HCT116 (cell line): ENCODE results near the gene CDH2. TPM values are rescaled to one million over a fixed set of nuclear protein-coding genes. Genes with fewer than 3 reads are reported as not detected.

Experiments
- ATAC-seq: fragments of 200-7000 bp; cut with Tn5 transposase; 2 replicates; pipeline ENCODE4 v1.9.1; 2020; ENCODE audit warnings: mild to moderate bottlenecking, moderate library complexity
- BruUV-seq: library from RNA; stranded (reverse); fragments of 400-500 nt; replicated peaks from 2 replicates; lab custom pipeline; 2021; lab: Mats Ljungman, UMichigan
- CTCF ChIA-PET: fragments of 300-600 bp; sonication (Branson Sonifier 250); formaldehyde crosslinking; loops from one replicate; lab custom pipeline; 2021; ENCODE audit warnings: antibody characterized with exemption; lab: Charles Lee
- POLR2A ChIA-PET: fragments of 300-600, 350-600 bp; sonication (Branson Sonifier 250); formaldehyde crosslinking; loops from one replicate; lab custom pipeline; 2021; ENCODE audit warnings: antibody characterized with exemption; lab: Charles Lee
- RAD21 ChIA-PET, 2 experiments: fragments of 300-600 bp; sonication (Branson Sonifier 250); formaldehyde crosslinking; loops; one replicate each; lab custom pipeline; 2023; ENCODE audit warnings: low total read pairs in 2 of 2; ENCODE audit not compliant: uncharacterized antibody in 2 of 2, unreplicated experiment in 2 of 2, low non-redundant PET in 1 of 2; lab: Charles Lee
- DNase-seq: peaks from one replicate; pipeline ENCODE4 v3.0.0-alpha.2; 2010; ENCODE audit warnings: low read depth, low spot score
- H2AFZ ChIP-seq: fragments of 200-600 bp; shearing (Covaris generic), sonication (generic); 2 replicates; pipeline ENCODE4 v1.6.1; 2017; ENCODE audit warnings: low read depth, mixed run types, mixed read lengths, antibody characterized with exemption, low read length; ENCODE audit not compliant: poor library complexity, severe bottlenecking
- H3K27ac ChIP-seq: 2 replicates; pipeline ENCODE4 v1.5.1; 2012; ENCODE audit warnings: low read depth, low read length
- H3K27me3 ChIP-seq: fragments of 200-600 bp; sonication (generic); 2 replicates; pipeline ENCODE4 v1.6.1; 2016; ENCODE audit warnings: mixed run types, low read length, mixed read lengths; ENCODE audit not compliant: insufficient read depth
- H3K36me3 ChIP-seq, 2 experiments: fragments of 200-500 bp in 1 of 2; fragments of 200-600 bp in 1 of 2; sonication (Bioruptor generic) in 1 of 2; sonication (generic) in 1 of 2; 2 replicates each; pipeline versions ENCODE4 v1.5.1 to v1.6.1; 2014 to 2016; ENCODE audit warnings: low read length in 2 of 2, inconsistent platforms in 1 of 2, mixed read lengths in 1 of 2, mixed run types in 1 of 2; ENCODE audit not compliant: insufficient read depth in 2 of 2, control insufficient read depth in 1 of 2
- H3K4me1 ChIP-seq, 2 experiments: fragments of 200-600 bp in 1 of 2; sonication (generic) in 1 of 2; 2 replicates each; pipeline versions ENCODE4 v1.5.1 to v1.6.1; 2012 to 2017; ENCODE audit warnings: low read length in 2 of 2, inconsistent platforms in 1 of 2, mild to moderate bottlenecking in 1 of 2, mixed read lengths in 1 of 2, mixed run types in 1 of 2, moderate library complexity in 1 of 2; ENCODE audit not compliant: insufficient read depth in 2 of 2, control insufficient read depth in 1 of 2
- H3K4me2 ChIP-seq: fragments of 200-600 bp; sonication (generic); 2 replicates; pipeline ENCODE4 v1.6.1; 2017; ENCODE audit warnings: mixed run types, low read length, mixed read lengths
- H3K4me3 ChIP-seq, 2 experiments: fragments of 200-600 bp in 1 of 2; sonication (generic) in 1 of 2; replicated peaks in 1 of 2; 2 replicates each; pipeline ENCODE4 v1.5.1; 2011 to 2016; ENCODE audit warnings: low read length in 2 of 2, control low read depth in 1 of 2, low read depth in 1 of 2, mild to moderate bottlenecking in 1 of 2, mixed read lengths in 1 of 2, mixed run types in 1 of 2
- H3K79me2 ChIP-seq: fragments of 200-600 bp; sonication (generic); 2 replicates; pipeline ENCODE4 v1.6.1; 2017; ENCODE audit warnings: mild to moderate bottlenecking, mixed run types, low read length, moderate library complexity, mixed read lengths; ENCODE audit not compliant: insufficient read depth
- H3K9ac ChIP-seq: fragments of 200-600 bp; sonication (generic); 2 replicates; pipeline ENCODE4 v1.6.1; 2016; ENCODE audit warnings: low read length, mixed read lengths
- H3K9me2 ChIP-seq: fragments of 200-600 bp; sonication (generic), shearing (Covaris generic); 2 replicates; pipeline ENCODE4 v1.6.1; 2017; ENCODE audit warnings: mixed run types, mild to moderate bottlenecking, moderate library complexity; ENCODE audit not compliant: insufficient read depth
- H3K9me3 ChIP-seq, 2 experiments: fragments of 200-500 bp in 1 of 2; fragments of 200-600 bp in 1 of 2; sonication (Bioruptor generic) in 1 of 2; sonication (generic) in 1 of 2; 2 replicates each; pipeline ENCODE4 v1.6.1; 2014 to 2017; ENCODE audit warnings: low read length in 2 of 2, mixed read lengths in 2 of 2, inconsistent platforms in 1 of 2, low read depth in 1 of 2, mild to moderate bottlenecking in 1 of 2, mixed run types in 1 of 2, moderate library complexity in 1 of 2; ENCODE audit not compliant: control insufficient read depth in 1 of 2, insufficient read depth in 1 of 2
- H4K20me1 ChIP-seq: fragments of 200-600 bp; sonication (generic), shearing (Covaris generic); 2 replicates; pipeline ENCODE4 v1.6.1; 2017; ENCODE audit warnings: mixed run types, mild to moderate bottlenecking, moderate library complexity; ENCODE audit not compliant: insufficient read depth
- CBX3 ChIP-seq: IDR thresholded peaks from 2 replicates; pipeline ENCODE4 v1.6.1; 2012; ENCODE audit warnings: low read depth
- CEBPB ChIP-seq: IDR thresholded peaks from 2 replicates; pipeline ENCODE4 v1.6.1; 2012; ENCODE audit warnings: low read depth
- EGR1 ChIP-seq: IDR thresholded peaks from 2 replicates; pipeline ENCODE4 v1.6.1; 2012; ENCODE audit warnings: low read depth
- ELF1 ChIP-seq: IDR thresholded peaks from 2 replicates; pipeline ENCODE4 v1.6.1; 2012; ENCODE audit warnings: low read depth, borderline replicate concordance
- EZH2 ChIP-seq: fragments of 200-600 bp; sonication (generic); IDR thresholded peaks from 2 replicates; pipeline ENCODE4 v1.6.1; 2017; ENCODE audit warnings: antibody characterized with exemption, mixed run types
- EZH2phosphoT487 ChIP-seq: fragments of 200-600 bp; IDR thresholded peaks from 2 replicates; pipeline ENCODE4 v1.6.1; 2018; ENCODE audit warnings: antibody characterized with exemption, borderline replicate concordance
- FOSL1 ChIP-seq: IDR thresholded peaks from 2 replicates; pipeline ENCODE4 v1.6.1; 2012; ENCODE audit warnings: low read depth
- JUND ChIP-seq: IDR thresholded peaks from 2 replicates; pipeline ENCODE4 v1.6.1; 2012
- POLR2AphosphoS5 ChIP-seq: IDR thresholded peaks from 2 replicates; pipeline ENCODE4 v1.6.1; 2011; ENCODE audit warnings: mild to moderate bottlenecking, low read depth, low read length, moderate library complexity
- RAD21 ChIP-seq: IDR thresholded peaks from 2 replicates; pipeline ENCODE4 v1.6.1; 2012; ENCODE audit warnings: low read depth, mild to moderate bottlenecking
- ZNF274 ChIP-seq: fragments of 200-500 bp; sonication (Bioruptor generic); IDR thresholded peaks from 2 replicates; pipeline ENCODE4 v1.6.1; 2014; ENCODE audit warnings: mild to moderate bottlenecking, low read depth, low read length, inconsistent platforms
- intact Hi-C: fragments of 100-400 bp; cut with micrococcal nuclease; formaldehyde crosslinking; loops from 2 replicates; pipeline ENCODE4 v1.10.0; 2022
- total RNA-seq: library from RNA; stranded (reverse); gene quantifications from one replicate; pipeline ENCODE4 v1.2.1, GENCODE V29; 2021; ENCODE audit not compliant: unreplicated experiment
- TF ChIP-seq, protein P1 (sequence below): IDR thresholded peaks from 2 replicates; pipeline ENCODE4 v1.6.1; 2012; ENCODE audit warnings: low read depth
- TF ChIP-seq, protein P2 (sequence below), 3 experiments: fragments of 200-600 bp in 1 of 3; sonication (generic) in 1 of 3; IDR thresholded peaks in 2 of 3; conservative IDR thresholded peaks in 1 of 3; 2 replicates each; pipeline ENCODE4 v1.5.1; 2012 to 2017; ENCODE audit warnings: low read depth in 2 of 3, low read length in 2 of 3, antibody characterized with exemption in 1 of 3, borderline replicate concordance in 1 of 3, control low read depth in 1 of 3, mild to moderate bottlenecking in 1 of 3, mixed read lengths in 1 of 3, mixed run types in 1 of 3, moderate library complexity in 1 of 3; ENCODE audit not compliant: insufficient read depth in 1 of 3

Gene CDH2
- total RNA-seq, 1 experiment from 2014 or later = 0.15 TPM

DNA sequence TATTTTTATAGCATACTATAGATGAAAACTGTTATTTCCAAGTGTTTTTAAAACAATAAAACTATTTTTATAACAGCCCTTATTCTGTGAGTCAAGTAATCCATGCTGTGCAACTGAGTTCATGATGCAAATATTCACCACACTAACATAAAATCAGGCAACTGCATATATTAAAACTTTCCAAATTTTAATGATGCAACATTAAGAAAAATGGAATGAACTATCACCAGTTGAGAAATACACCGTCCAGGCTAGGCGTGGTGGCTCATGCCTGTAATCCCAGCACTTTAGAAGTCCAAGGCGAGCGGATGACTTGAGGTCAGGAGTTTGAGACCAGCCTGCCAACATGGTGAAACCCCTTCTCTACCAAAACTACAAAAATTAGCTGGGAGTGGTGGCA is 114.5 kb downstream of the CDH2 start:
- H3K9me2 ChIP-seq = no peaks in the 10 kb centered on the region
- H3K9me3 ChIP-seq = no peaks in the 10 kb centered on the region
- no peaks in the 10 kb centered on the region for H4K20me1 ChIP-seq
- H3K4me1 ChIP-seq = no peaks in the 10 kb centered on the region
- DNase-seq (no peak), ATAC-seq (no peak)
- H3K36me3 ChIP-seq = no peaks in the 10 kb centered on the region
- ChIA-PET POLR2A (no interaction called here), CTCF (no interaction called here), RAD21 (no interaction called here)
- intact Hi-C loops = no loop called here
- H3K4me2 ChIP-seq = no peak overlapping the region
- H2AFZ ChIP-seq = no peak overlapping the region
- no peak for TF ChIP-seq RAD21
- TF ChIP-seq, protein P1, sequence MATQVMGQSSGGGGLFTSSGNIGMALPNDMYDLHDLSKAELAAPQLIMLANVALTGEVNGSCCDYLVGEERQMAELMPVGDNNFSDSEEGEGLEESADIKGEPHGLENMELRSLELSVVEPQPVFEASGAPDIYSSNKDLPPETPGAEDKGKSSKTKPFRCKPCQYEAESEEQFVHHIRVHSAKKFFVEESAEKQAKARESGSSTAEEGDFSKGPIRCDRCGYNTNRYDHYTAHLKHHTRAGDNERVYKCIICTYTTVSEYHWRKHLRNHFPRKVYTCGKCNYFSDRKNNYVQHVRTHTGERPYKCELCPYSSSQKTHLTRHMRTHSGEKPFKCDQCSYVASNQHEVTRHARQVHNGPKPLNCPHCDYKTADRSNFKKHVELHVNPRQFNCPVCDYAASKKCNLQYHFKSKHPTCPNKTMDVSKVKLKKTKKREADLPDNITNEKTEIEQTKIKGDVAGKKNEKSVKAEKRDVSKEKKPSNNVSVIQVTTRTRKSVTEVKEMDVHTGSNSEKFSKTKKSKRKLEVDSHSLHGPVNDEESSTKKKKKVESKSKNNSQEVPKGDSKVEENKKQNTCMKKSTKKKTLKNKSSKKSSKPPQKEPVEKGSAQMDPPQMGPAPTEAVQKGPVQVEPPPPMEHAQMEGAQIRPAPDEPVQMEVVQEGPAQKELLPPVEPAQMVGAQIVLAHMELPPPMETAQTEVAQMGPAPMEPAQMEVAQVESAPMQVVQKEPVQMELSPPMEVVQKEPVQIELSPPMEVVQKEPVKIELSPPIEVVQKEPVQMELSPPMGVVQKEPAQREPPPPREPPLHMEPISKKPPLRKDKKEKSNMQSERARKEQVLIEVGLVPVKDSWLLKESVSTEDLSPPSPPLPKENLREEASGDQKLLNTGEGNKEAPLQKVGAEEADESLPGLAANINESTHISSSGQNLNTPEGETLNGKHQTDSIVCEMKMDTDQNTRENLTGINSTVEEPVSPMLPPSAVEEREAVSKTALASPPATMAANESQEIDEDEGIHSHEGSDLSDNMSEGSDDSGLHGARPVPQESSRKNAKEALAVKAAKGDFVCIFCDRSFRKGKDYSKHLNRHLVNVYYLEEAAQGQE = no peak
- TF ChIP-seq CBX3 = no peak
- TF ChIP-seq POLR2AphosphoS5 = no peak
- TF ChIP-seq CEBPB = no peak
- no peak for TF ChIP-seq EZH2
- no peak for TF ChIP-seq ELF1
- TF ChIP-seq EGR1 = no peak
- TF ChIP-seq JUND = no peak
- TF ChIP-seq, protein P2, sequence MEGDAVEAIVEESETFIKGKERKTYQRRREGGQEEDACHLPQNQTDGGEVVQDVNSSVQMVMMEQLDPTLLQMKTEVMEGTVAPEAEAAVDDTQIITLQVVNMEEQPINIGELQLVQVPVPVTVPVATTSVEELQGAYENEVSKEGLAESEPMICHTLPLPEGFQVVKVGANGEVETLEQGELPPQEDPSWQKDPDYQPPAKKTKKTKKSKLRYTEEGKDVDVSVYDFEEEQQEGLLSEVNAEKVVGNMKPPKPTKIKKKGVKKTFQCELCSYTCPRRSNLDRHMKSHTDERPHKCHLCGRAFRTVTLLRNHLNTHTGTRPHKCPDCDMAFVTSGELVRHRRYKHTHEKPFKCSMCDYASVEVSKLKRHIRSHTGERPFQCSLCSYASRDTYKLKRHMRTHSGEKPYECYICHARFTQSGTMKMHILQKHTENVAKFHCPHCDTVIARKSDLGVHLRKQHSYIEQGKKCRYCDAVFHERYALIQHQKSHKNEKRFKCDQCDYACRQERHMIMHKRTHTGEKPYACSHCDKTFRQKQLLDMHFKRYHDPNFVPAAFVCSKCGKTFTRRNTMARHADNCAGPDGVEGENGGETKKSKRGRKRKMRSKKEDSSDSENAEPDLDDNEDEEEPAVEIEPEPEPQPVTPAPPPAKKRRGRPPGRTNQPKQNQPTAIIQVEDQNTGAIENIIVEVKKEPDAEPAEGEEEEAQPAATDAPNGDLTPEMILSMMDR (IDR thresholded peaks at IDR 0.05 in 2 of 3, conservative IDR thresholded peaks at IDR 0.05 in 1 of 3; ENCODE audit: borderline replicate concordance in 1 of 3, insufficient read depth in 1 of 3, low read depth in 2 of 3, low read length in 2 of 3) = no peak
- no peak for TF ChIP-seq ZNF274
- no peak for TF ChIP-seq EZH2phosphoT487
- TF ChIP-seq FOSL1 = no peak
- no peak overlapping the region for H3K9ac ChIP-seq
- no peaks in the 10 kb centered on the region for H3K27me3 ChIP-seq
- H3K4me3 ChIP-seq = no peak overlapping the region
- no peak overlapping the region for H3K27ac ChIP-seq
- no peaks in the 10 kb centered on the region for H3K79me2 ChIP-seq
- no TSS peak for BruUV-seq
